H1 (cell line): ENCODE results near the gene ARHGEF10L. TPM values are rescaled to one million over a fixed set of nuclear protein-coding genes. Genes with fewer than 3 reads are reported as not detected.

Experiments used
- POLR2AphosphoS5 ChIP-seq: IDR thresholded peaks from 2 replicates; pipeline ENCODE4 v1.6.1; 2011; ENCODE audit warnings: low read depth, low read length
- TAF7 ChIP-seq: optimal IDR thresholded peaks from 2 replicates; pipeline ENCODE3; 2011; ENCODE audit warnings: low read depth, mild to moderate bottlenecking, inconsistent platforms, low read length, moderate library complexity, borderline replicate concordance
- polyA plus RNA-seq, 7 experiments: library from polyadenylated mRNA; depleted of rRNA in 3 of 7; stranded (reverse) in 5 of 7; unstranded in 2 of 7; fragments of >200 nt in 5 of 7; fragments of 200-250 nt in 2 of 7; gene quantifications; 1 replicate in 5 of 7; 2 replicates in 1 of 7; 4 replicates in 1 of 7; pipeline versions ENCODE4 v1.2.1 to v1.2.3, GENCODE V29; 2011 to 2013; ENCODE audit warnings: missing spikeins in 2 of 7, mixed read lengths in 2 of 7
- total RNA-seq: library from RNA; stranded (reverse); fragmentation: NEBNext Ultra II Directional; extraction: Animal tissue kit (Norgen Biotek cat#: 25700); gene quantifications from 2 replicates; pipeline ENCODE4 v1.2.1, GENCODE V29; 2021
- TF ChIP-seq, protein P1 (sequence below), 3 experiments: IDR thresholded peaks; 1 replicate in 2 of 3; 2 replicates in 1 of 3; pipeline versions ENCODE4 v1.5.1 to v1.6.1; 2011; ENCODE audit warnings: low read length in 3 of 3, mild to moderate bottlenecking in 3 of 3, inconsistent platforms in 2 of 3, low read depth in 1 of 3, moderate library complexity in 1 of 3; ENCODE audit not compliant: insufficient read depth in 1 of 3; ENCODE audit errors: control extremely low read depth in 1 of 3

ARHGEF10L gene
- total and polyA plus RNA-seq, 2 of the 8 experiments (the other 6 are each of a cell fraction or from before 2014, with no cell fraction given) = 33.6 to 39.6 TPM

- TF ChIP-seq, protein P1, sequence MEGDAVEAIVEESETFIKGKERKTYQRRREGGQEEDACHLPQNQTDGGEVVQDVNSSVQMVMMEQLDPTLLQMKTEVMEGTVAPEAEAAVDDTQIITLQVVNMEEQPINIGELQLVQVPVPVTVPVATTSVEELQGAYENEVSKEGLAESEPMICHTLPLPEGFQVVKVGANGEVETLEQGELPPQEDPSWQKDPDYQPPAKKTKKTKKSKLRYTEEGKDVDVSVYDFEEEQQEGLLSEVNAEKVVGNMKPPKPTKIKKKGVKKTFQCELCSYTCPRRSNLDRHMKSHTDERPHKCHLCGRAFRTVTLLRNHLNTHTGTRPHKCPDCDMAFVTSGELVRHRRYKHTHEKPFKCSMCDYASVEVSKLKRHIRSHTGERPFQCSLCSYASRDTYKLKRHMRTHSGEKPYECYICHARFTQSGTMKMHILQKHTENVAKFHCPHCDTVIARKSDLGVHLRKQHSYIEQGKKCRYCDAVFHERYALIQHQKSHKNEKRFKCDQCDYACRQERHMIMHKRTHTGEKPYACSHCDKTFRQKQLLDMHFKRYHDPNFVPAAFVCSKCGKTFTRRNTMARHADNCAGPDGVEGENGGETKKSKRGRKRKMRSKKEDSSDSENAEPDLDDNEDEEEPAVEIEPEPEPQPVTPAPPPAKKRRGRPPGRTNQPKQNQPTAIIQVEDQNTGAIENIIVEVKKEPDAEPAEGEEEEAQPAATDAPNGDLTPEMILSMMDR (IDR thresholded peaks at IDR 0.05; ENCODE audit: control extremely low read depth in 1 of 3, insufficient read depth in 1 of 3, low read depth in 1 of 3, low read length in 3 of 3) = peak in 2 of 3 experiments; percentile 46 to 55; a peak in 3 of 4 replicates
- no peak for TF ChIP-seq POLR2AphosphoS5
- no peak for TF ChIP-seq TAF7
Observed at GRCh38 chr1:17574516-17574915, 35.0 kb downstream of the ARHGEF10L start (continued).
